GM12874 (cell line): ENCODE results near the gene CYTH2.

Experiments used
- CTCF ChIP-seq: IDR thresholded peaks from 2 replicates; pipeline ENCODE4 v1.5.1; 2011; ENCODE audit warnings: low read depth, mild to moderate bottlenecking, control low read depth, low read length, moderate library complexity; ENCODE audit not compliant: insufficient read depth

CYTH2 gene

GRCh38 chr19:48480558-48481500 is 11.7 kb downstream of the CYTH2 start:
- TF ChIP-seq CTCF: no peak

DNA sequence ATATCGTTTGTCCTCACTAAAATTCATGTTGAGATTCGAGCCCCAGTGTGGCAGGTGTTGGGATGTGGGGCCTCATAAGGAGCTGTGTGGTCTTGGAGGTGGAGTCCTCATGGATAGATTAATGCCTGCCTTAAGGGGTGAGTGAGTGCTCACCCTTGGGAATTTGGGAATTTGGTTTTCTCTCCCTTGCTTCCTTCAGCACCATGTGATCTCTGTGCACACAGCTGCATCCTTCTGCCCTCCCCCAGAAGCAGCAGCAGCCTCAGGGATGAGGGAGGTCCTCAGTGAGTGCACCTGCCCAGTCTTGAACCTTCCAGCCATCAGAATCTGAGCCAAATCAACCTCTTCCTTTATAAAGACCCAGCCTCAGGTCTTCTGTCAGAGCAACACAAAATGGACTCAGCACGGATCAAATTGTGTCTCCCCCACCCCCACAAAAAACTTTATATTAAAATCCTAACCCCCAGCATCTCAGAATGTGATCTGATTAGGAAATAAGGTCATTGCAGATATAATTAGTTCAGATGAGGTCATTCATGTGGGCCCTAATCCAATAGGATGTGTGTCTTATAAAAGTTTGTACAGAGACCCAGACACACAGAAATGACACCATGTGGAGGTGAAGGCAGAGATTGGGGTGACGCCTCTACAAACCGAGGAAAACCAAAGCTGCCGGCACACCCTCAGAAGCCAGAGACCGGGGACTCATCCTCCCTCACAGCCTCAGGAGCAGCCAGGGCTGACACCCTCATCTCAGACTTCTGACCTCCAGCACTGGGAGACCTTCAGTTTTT is 12.9 kb downstream of the CYTH2 start:
- TF ChIP-seq CTCF: no peak

- no peak for TF ChIP-seq CTCF
Measured at GRCh38 chr19:48483301-48483700, 14.1 kb downstream of the CYTH2 start.

- TF ChIP-seq CTCF: no peak
Measured at GRCh38 chr19:48484247-48484893, 15.2 kb downstream of the CYTH2 start.

- TF ChIP-seq CTCF: no peak
Measured at GRCh38 chr19:48484931-48485612, 15.9 kb downstream of the CYTH2 start.

GRCh38 chr19:48487544-48487943 is 18.4 kb downstream of the CYTH2 start:
- TF ChIP-seq CTCF: no peak
